HG03139 (cell line): ENCODE results near the gene CLEC4G.
"Not testable (repeated sequence)": the region's sequence is repeated elsewhere in the genome, so short reads cannot be mapped to it uniquely, and the experiment has no call there.

Experiments used
- ATAC-seq: cut with Tn5 transposase; IDR thresholded peaks from one replicate; pipeline ENCODE4 v1.9.1; 2021; ENCODE audit not compliant: unreplicated experiment

Gene CLEC4G

GRCh38 chr19:7732045-7732444 lies at the start of gene CLEC4G:
Gene CLEC4G, minus strand, starts transcription at chr19:7732110. Its CDS starts 8 bp downstream, at chr19:7732102.
- ATAC-seq, result no peak

DNA sequence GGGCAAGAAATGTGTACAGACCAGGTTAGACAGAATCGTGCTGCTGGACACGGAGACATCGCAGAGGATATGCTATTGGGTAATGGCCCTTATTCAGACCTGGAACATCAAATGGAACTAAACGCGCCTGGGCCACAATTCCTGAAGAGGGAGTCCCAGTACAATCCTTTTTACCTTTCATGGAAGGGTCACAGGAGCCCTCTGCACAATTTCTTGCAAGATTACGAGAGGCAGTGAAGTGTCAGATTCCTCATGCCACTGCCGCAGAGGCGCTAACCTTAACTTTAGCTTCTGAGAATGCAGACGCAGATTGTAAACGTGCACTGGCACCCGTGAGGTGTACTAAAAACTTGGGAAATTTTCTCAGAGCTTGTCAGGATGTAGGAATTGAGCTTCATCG lies 49.2 kb upstream of the CLEC4G start:
- no peak for ATAC-seq

GRCh38 chr19:7779631-7780486 lies 47.9 kb upstream of the CLEC4G start:
- no peak for ATAC-seq

- ATAC-seq, result no peak
Observed at GRCh38 chr19:7778081-7778480, 46.2 kb upstream of the CLEC4G start.

- no peak for ATAC-seq
Observed at GRCh38 chr19:7775761-7776160, 43.9 kb upstream of the CLEC4G start.

- ATAC-seq, result no peak
Observed at GRCh38 chr19:7773841-7774240, 41.9 kb upstream of the CLEC4G start.

GRCh38 chr19:7772752-7773291 lies 40.9 kb upstream of the CLEC4G start:
- no peak for ATAC-seq

DNA sequence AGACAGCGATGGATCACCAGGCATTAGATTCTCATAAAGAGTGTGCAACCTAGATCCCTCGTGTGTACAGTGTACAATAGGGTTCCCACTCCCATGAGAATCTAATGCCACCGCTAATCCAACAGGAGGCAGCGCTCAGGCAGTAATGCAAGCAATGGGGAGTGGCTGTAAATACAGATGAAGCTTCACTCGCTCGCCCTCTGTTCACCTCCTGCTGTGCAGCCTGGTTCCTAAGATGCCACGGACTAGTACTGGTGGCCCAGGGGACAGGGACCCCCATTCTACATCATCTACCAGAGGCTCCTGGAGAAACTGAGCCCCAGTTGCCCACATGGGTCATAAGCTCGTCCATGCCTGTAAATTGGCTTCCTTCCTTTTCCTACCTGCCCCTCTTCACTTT lies 39.2 kb upstream of the CLEC4G start:
- ATAC-seq, result no peak

- ATAC-seq, result no peak
Observed at GRCh38 chr19:7769171-7769570, 37.3 kb upstream of the CLEC4G start.

- ATAC-seq, result no peak
Observed at GRCh38 chr19:7767487-7767886, 35.6 kb upstream of the CLEC4G start.

- ATAC-seq, result no peak
Observed at GRCh38 chr19:7766535-7766934, 34.6 kb upstream of the CLEC4G start.

DNA sequence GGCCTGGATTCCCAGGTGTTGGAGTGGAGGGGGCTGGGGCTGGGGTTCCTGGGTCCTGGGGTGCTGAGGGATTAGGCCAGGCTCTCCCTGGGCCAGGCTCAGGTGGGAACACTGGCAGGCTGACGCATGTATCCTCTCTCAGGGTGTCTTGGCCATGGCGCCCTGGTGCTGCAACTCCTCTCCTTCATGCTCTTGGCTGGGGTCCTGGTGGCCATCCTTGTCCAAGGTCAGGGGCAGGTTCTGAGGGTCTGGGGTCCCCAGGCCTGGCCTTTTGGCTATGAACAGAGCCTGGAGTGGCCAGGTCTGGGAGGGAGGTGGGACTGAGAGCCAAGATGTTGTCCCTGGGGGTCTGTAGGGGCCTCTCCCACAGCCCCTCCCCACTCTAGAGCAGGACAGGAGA lies 33.1 kb upstream of the CLEC4G start:
- ATAC-seq, result not testable (repeated sequence)

GRCh38 chr19:7764157-7764556 lies 32.2 kb upstream of the CLEC4G start:
- ATAC-seq, result not testable (repeated sequence)

DNA sequence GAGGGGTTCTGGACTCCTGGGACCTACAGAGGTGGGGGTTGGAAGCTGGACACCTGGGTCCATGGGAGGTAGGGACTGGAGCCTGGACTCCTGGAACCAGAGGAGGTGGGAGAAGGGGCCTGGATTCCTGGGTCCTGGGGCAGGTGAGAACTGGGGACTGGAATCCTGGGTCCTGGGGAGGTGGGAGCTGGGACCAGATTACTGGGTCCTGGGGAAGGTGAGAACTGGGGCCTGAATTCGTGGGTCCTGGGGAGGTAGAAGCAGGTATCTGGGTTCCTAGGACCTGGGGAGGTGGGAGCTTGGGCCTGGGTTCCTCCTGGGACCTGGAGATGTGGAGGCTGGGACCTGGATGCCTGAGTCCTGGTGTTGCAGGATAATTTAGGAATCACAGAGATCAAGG lies 31.8 kb upstream of the CLEC4G start:
- no peak for ATAC-seq

DNA sequence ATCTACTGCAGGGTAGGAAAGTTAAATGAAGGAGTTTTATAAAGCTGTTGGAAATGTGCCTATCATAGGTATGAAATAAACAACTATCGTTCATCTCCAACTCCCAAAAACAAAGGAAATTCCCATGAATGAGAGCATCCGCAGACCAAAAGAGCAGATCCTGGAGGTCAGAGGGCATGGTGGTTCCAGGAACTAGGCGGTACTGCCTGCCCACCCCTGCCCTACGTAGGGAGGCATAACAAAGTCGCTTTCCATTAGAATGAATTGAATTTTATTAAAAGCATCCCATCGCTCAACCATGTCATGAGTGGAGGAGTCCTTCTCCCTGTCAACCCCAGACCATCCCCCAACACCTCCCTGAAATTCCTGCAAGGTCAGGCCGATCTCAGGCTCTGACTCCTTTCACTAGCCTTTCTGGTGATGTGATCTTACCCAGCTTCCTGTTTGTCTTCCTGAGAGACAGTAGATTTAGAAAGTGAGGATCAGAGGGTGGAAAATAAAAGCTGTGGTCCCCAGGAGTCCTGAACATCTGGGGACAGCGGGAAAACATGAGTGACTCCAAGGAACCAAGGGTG lies 30.9 kb upstream of the CLEC4G start, which contains the start of gene CLEC4M:
Gene CLEC4M, plus strand, starts transcription at position 525 of the 575 bp plus-strand sequence. Its CDS starts 24 bp downstream, at position 549.
- ATAC-seq, result no peak

GRCh38 chr19:7759156-7759555 lies 27.2 kb upstream of the CLEC4G start:
- no peak for ATAC-seq

- no peak for ATAC-seq
Observed at GRCh38 chr19:7757358-7757757, 25.4 kb upstream of the CLEC4G start.

DNA sequence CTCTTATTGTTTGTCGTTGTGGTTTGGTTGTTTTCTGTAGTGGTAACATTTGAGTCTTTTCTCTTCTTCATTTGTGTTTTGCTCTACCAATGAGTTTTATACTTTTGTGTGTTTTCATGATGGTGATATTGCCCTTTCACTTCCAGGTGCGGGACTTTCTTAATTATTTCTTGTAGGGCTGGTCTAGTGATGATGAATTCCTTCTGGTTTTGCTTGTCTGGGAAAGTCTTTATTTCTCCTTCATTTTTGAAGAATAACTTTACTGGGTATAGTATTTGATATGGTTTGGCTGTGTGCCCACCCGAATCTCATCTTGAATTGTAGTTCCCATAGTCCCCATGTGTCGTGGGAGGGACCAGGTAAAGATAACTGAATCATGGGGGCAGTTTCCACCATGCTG lies 24.3 kb upstream of the CLEC4G start:
- ATAC-seq, result no peak

GRCh38 chr19:7751157-7751783 lies 19.4 kb upstream of the CLEC4G start:
- no peak for ATAC-seq

GRCh38 chr19:7748756-7749155 lies 16.8 kb upstream of the CLEC4G start:
- ATAC-seq, result no peak

DNA sequence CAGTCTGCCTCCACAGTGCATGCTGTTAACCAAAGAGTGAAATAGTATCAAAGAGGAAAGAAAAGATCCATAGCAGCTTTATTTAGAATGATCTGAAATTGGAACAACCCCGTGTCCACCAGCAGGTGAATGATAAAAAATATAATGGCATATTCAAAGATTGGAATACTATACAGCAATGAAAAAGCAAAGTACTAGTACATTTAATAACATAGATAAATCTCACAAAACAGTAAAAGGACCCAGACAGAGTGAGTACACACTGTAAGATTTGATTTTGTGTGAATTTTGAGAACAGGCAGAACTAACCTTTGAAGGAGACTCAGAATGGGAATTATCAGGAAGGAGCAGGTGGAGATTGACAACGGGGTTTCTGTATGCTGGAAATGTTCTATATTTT lies 16.3 kb upstream of the CLEC4G start:
- no peak for ATAC-seq
